GM12878 (cell line): ENCODE measurements around the gene TEX10.

Source experiments
- DPF2 ChIP-seq: fragments of 450-650 bp; IDR thresholded peaks from 2 replicates; pipeline ENCODE4 v1.6.1; 2017; ENCODE audit warnings: mild to moderate bottlenecking
- NFYB ChIP-seq: IDR thresholded peaks from 2 replicates; pipeline ENCODE4 v1.6.1; 2011; ENCODE audit warnings: low read depth, mild to moderate bottlenecking, low read length, improper control_type of control experiment, moderate library complexity; ENCODE audit not compliant: insufficient read depth
- NR2C2 ChIP-seq: IDR thresholded peaks from 2 replicates; pipeline ENCODE4 v1.6.1; 2011; ENCODE audit warnings: borderline replicate concordance, low read depth; ENCODE audit not compliant: control insufficient read depth, insufficient read length
- SKIL ChIP-seq: fragments of 450-650 bp; IDR thresholded peaks from 2 replicates; pipeline ENCODE4 v1.6.1; 2017; ENCODE audit warnings: mild to moderate bottlenecking, low read depth, inconsistent platforms; ENCODE audit not compliant: poor library complexity, severe bottlenecking
- ZBED1 ChIP-seq: IDR thresholded peaks from 2 replicates; pipeline ENCODE4 v1.6.1; 2016; ENCODE audit warnings: borderline replicate concordance
- ZNF274 ChIP-seq: IDR thresholded peaks from one replicate; pipeline ENCODE4 v1.8.0; 2011; ENCODE audit not compliant: insufficient read length, insufficient read depth
- TF ChIP-seq, protein P1 (sequence below), 3 experiments: IDR thresholded peaks in 2 of 3; conservative IDR thresholded peaks in 1 of 3; 2 replicates each; pipeline ENCODE4 v1.5.1; 2011; ENCODE audit warnings: low read depth in 3 of 3, low read length in 3 of 3, mild to moderate bottlenecking in 3 of 3, control low read depth in 2 of 3, moderate library complexity in 2 of 3, inconsistent platforms in 1 of 3, mixed read lengths in 1 of 3; ENCODE audit not compliant: control insufficient read depth in 2 of 3, insufficient read depth in 1 of 3; ENCODE audit errors: extremely low read depth in 1 of 3

- TF ChIP-seq DPF2 (no peak), SKIL (no peak), NFYB (no peak), NR2C2 (no peak), ZNF274 (no peak), ZBED1 (no peak)
- TF ChIP-seq, protein P1, sequence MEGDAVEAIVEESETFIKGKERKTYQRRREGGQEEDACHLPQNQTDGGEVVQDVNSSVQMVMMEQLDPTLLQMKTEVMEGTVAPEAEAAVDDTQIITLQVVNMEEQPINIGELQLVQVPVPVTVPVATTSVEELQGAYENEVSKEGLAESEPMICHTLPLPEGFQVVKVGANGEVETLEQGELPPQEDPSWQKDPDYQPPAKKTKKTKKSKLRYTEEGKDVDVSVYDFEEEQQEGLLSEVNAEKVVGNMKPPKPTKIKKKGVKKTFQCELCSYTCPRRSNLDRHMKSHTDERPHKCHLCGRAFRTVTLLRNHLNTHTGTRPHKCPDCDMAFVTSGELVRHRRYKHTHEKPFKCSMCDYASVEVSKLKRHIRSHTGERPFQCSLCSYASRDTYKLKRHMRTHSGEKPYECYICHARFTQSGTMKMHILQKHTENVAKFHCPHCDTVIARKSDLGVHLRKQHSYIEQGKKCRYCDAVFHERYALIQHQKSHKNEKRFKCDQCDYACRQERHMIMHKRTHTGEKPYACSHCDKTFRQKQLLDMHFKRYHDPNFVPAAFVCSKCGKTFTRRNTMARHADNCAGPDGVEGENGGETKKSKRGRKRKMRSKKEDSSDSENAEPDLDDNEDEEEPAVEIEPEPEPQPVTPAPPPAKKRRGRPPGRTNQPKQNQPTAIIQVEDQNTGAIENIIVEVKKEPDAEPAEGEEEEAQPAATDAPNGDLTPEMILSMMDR (IDR thresholded peaks at IDR 0.05 in 2 of 3, conservative IDR thresholded peaks at IDR 0.05 in 1 of 3; ENCODE audit: control insufficient read depth in 2 of 3, extremely low read depth in 1 of 3, insufficient read depth in 1 of 3, low read depth in 3 of 3, low read length in 3 of 3) = no peak
These were observed 12.5 kb downstream of the TEX10 start for GRCh38 chr9:100340224-100340623.
